Activated CD8-positive, alpha-beta memory T cell treated with anti-CD3 and anti-CD28 coated beads, Interleukin-2, amount 50 U/mL, for 48 hours (primary cell): ENCODE measurements around the gene USP51.
"Not testable (repeated sequence)": the region's sequence is repeated elsewhere in the genome, so short reads cannot be mapped to it uniquely, and the experiment has no call there.

Source experiments
- DNase-seq: peaks from one replicate; pipeline ENCODE4 v3.0.0-alpha.2; 2020

USP51 gene

DNA sequence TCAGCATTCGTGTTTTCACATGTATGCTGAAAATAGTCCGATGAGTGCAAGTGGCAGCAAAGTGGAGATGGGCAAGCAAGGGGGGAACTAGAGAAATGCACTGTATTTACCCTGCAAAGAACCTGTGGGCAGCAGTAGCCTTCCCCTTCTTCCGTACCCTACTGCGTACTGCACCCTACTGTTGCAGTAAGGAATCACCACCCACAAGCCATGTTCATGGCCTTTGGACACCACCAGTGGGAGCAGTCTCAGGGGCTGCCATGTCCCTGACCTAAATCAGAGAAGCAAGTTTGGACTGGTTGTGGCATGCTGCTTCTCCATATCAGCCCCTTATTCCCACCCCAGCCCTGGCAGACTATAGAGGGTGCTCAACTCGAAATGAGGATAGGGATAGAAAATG, 25.6 kb downstream of the USP51 start:
- not testable (repeated sequence) for DNase-seq

DNA sequence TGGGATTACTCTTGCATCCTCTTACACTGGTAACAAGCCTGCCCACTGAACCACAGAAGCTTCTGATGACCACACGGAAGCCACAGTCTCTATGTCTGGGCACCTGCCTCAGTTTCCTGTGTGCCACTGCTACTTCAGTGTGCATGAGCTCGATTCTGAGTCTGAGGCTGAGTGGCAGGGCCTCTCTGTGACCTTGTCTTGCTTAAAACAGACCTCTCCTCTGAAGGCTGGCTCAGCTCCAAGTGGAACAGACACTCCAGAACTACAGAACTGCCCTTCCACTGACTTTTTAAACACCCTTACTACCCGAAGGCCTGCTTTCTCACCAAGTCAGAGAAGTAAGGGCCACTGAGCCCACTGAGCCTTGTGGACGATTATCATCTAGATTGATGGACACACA, 29.7 kb downstream of the USP51 start:
- DNase-seq = not testable (repeated sequence)

DNA sequence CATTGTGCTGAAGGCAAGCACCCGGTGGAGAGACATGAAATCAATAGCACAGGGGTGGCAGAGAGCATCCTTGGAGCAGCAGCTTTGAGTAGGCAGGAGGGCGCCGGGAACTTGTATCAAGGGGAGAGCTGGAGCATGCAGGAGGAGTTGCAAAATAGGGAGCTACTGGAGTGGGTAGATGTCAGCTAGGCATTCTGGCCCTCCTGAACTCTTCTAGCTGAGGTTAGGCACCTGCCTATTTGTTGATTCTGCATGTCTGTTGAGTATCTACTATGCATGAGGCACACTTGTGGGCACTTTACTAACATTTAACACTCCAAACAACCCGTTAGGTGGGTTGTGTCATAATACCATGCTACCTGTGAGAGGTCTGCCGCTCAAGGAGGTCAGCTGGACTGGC, 30.2 kb downstream of the USP51 start:
- DNase-seq = not testable (repeated sequence)

DNA sequence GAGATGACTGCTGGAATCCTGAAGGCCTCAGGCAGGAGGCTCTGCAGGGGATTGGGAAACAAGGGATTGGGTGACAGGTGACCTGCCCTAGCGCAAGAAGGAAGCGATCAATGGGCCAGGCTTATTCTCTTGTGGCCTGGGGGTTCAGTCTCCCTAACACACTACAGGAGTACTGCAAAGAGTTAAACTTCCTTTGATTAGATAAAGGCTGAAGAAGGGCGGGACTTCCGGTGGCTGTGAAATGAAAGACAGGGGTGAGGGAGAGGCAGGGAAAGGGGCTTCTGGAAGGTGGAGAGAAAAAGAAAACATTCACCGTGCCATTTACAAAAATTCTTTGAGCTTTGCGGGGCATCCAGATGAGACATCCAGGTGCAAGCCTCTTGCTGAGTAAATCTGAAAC, 33.9 kb downstream of the USP51 start:
- DNase-seq = not testable (repeated sequence)

DNA sequence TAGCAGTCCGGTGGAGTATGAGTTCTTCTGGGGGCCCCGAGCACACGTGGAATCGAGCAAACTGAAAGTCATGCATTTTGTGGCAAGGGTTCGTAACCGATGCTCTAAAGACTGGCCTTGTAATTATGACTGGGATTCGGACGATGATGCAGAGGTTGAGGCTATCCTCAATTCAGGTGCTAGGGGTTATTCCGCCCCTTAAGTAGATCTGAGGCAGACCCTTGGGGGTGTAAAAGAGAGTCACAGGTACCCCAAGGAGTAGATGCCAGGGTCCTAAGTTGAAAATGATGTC, 36.9 kb downstream of the USP51 start:
- DNase-seq = no peak

DNA sequence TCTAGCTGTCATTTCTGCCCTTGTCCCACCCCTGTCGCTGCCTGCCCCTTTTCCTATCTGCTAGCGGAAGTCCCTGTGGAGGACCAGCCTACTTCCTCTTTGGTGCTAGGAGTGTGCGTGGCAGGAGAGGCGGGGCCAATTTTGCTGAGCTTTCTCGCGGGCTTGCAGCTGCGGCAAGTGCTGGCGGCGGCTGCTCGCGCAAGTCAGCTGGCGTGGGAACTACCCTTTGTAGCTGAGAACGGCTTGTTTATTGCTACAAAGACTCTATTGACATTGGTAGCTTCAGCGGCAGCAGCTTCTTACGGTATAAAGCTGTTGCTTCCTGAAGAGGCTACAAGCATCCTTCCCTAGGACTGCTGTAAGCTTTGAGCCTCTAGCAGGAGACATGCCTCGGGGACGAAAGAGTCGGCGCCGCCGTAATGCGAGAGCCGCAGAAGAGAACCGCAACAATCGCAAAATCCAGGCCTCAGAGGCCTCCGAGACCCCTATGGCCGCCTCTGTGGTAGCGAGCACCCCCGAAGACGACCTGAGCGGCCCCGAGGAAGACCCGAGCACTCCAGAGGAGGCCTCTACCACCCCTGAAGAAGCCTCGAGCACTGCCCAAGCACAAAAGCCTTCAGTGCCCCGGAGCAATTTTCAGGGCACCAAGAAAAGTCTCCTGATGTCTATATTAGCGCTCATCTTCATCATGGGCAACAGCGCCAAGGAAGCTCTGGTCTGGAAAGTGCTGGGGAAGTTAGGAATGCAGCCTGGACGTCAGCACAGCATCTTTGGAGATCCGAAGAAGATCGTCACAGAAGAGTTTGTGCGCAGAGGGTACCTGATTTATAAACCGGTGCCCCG, 37.4 kb downstream of the USP51 start, which contains the start of gene MAGEH1:
TSS of gene MAGEH1 (plus strand) at position 138 of the 843 bp plus-strand sequence. CDS start at position 386, 248 bp downstream.
- peak; percentile 79 for DNase-seq

DNA sequence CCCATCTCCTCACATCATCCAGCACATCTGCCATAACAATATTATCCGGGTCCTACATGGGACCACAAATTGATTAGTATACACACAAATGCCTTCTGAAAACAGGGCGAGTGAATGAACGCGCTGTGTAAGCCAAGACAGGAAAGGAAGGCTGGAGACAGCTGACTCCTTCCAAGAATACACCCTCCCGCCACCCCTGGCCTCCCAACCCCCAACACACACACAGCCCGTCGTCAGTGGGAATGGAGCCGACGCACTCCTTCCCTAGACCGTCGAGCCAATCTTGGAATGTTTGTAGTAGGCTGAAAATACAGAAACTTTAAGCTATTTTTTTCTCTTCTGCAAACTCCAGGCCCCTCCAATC, 38.0 kb downstream of the USP51 start:
- peak; percentile 46 for DNase-seq

DNA sequence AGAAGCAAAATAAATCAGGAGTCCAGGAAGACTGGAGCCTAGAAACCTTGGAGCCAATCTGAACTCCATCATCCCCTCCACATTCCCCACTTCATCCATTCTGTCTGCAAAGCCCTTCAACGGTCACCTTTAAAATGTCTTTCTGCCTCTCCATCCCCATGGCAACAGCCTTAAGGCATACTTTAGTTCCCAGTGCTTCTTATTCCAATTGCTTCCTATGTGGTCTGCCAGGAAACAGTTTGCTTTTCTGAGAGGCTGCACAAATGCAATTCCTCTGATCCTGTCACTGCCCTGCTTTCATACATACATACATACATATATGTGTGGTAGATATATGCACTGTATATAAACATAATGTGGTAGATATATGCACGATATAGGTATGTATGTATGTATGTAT, 38.5 kb downstream of the USP51 start:
- DNase-seq = no peak

DNA sequence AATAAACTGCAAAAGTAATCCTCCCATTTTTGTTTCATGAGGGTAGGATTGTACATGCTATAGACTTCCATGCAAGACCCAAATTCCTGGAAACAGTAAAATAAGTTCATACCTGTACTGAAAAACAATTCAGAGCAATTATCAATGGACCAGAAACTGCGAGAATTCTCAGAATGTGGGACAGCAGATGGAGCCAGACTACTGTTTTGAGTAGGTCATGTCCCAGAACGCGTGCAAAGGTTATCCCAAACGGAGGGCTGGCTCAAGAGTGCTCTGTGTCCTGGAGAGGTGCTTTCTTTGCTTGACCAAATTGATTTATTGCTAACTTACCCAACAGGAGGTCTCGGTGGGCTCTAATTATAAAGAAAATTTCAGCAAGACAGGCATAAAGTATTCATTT, 39.4 kb downstream of the USP51 start:
- no peak for DNase-seq

DNA sequence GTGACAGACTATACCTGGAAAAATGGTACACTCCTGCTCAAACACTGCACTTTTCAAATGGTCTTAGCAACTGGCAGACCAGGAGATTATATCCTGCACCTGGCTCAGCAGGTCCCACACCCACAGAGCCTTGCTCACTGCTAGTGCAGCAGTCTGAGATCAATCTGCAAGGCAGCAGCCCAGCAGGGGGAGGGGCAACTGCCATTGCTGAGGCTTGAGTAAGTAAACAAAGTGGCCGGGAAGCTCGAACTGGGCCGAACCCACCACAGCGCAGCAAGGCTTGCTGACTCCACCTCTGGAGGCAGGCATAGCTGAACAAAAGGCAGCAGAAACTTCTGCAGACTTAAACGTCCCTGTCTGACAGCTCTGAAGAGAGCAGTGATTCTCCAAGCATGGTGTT, 46.2 kb downstream of the USP51 start:
- not testable (repeated sequence) for DNase-seq
